GM21723 (cell line): ENCODE results near the gene SLC35F2.
"Not testable (repeated sequence)": the region's sequence is repeated elsewhere in the genome, so short reads cannot be mapped to it uniquely, and the experiment has no call there.

Experiments
- ATAC-seq: cut with Tn5 transposase; IDR thresholded peaks from one replicate; pipeline ENCODE4 v1.9.1; 2021; ENCODE audit warnings: mild to moderate bottlenecking, moderate library complexity; ENCODE audit not compliant: unreplicated experiment

Gene SLC35F2, protein sequence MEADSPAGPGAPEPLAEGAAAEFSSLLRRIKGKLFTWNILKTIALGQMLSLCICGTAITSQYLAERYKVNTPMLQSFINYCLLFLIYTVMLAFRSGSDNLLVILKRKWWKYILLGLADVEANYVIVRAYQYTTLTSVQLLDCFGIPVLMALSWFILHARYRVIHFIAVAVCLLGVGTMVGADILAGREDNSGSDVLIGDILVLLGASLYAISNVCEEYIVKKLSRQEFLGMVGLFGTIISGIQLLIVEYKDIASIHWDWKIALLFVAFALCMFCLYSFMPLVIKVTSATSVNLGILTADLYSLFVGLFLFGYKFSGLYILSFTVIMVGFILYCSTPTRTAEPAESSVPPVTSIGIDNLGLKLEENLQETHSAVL

DNA sequence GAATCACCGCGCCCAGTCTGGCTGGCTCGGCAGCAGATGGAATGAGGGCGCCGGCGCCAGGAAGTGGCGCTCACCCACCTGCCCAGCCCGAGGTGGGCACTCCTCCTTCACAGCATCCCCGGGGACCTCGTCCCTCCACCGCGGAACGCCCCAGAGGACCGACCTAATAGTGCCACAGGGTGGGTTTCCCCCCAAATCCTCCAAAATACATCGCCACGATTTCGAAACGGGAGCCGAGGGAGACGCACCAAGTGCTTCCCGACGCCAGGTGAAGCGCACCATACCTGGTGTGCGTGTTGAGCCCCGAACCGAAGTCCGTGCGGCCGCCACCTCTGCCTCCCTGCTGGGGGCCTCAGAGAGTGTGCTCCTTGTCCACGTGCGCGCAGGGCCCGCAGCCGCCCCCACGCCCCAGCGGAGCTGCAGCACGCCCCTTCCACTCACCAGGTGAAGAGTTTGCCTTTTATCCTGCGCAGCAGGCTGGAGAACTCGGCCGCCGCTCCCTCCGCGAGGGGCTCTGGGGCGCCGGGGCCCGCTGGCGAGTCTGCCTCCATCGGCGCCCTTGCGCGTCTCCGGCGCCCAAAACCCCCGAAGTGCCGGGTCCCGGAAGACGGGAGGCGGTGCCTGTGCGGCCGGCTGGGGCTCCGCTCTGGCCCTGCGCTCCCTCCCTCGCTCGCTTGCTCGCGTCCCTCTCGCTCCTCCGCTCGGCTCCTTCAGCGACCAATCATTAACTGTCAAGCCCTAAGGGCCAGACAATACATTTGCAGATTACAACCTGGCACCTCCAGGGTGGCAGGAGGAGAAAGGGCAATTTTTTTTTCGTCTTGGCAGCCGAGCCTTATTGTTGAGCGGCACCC lies at the start of gene SLC35F2:
Gene SLC35F2, minus strand, starts transcription at position 571 of the 854 bp plus-strand sequence. Its CDS starts 20 bp downstream, at position 551.
- peak; percentile 90 for ATAC-seq

DNA sequence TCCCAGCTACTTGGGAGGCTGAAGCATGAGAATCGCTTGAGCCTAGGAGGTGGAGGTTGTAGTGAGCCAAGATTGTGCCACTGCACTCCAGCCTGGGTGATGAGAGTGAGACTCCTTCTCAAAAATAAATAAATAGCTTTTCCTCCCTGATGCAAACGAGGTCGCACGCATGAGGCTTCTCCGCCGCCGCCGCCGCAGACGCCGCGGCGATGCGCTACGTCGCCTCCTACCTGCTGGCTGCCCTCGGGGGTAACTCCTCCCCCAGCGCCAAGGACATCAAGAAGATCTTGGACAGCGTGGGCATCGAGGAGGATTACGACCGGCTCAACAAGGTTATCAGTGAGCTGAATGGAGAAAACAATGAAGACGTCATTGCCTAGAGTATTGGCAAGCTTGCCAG lies 49.6 kb upstream of the SLC35F2 start:
- ATAC-seq, result no peak

DNA sequence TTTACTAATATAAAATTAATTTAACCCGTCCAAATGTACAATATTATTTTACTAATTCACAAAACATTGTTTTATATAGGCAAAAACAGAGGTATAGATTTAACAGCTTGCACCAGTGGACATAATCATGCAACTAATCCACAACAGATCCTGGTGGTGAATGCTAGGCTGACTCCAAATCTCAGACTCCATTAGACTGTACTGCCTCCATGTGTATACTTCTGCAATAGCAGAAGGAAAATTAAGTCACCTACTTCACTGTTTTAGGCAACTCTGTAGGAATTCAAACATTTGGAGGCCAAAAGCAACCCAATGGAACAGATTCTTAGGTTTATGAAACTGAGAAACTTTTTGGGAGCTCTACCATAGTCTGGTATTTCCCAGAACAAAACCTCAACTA lies 39.7 kb upstream of the SLC35F2 start:
- ATAC-seq, result peak; percentile 85

DNA sequence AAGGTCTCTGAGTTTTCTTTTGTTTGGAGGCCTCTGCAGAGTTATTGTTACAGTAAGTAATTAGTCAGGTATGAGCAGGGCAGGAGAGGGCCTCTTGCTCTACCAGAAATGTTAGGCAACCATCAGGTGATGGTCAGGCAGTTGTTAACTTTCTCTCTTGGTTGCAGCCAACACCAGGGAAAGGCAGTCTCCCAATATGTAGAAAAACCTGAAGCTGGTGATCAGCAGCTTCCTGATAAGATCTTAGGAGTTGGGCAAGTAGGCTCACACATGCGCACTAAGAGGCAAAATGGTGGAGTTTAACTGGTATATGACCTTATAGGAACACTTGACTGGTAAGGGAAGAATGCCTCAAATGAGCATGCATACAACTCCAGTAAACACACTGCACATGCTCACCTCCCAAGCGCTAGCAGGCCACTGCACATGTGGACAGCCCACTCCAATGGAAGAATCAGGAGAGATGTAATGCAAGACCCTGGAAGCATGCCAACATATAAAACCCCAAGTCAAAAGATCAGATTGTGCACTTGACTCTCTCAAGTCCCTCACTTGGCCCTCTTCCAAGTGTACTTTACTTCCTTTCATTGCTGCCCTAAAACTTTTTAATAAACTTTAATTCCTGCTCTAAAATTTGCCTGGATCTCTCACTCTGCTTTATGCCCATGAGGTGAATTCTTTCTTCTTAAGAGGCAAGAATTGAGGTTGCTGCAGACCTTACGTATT lies 23.7 kb upstream of the SLC35F2 start:
- ATAC-seq, result no peak

DNA sequence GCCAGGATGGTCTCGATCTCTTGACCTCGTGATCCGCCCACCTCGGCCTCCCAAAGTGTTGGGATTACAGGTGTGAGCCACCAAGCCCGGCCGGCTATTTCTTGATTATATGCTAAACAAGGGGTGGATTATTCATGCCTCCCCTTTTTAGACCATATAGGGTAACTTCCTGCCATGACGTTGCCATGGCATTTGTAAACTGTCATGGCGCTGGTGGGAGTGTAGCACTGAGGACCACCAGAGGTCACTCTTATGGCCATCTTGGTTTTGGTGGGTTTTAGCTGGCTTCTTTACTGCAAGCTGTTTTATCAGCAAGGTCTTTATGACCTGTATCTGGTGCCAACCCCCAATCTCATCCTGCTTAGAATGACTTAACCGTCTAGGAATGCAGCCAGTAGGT lies 22.9 kb upstream of the SLC35F2 start:
- not testable (repeated sequence) for ATAC-seq

DNA sequence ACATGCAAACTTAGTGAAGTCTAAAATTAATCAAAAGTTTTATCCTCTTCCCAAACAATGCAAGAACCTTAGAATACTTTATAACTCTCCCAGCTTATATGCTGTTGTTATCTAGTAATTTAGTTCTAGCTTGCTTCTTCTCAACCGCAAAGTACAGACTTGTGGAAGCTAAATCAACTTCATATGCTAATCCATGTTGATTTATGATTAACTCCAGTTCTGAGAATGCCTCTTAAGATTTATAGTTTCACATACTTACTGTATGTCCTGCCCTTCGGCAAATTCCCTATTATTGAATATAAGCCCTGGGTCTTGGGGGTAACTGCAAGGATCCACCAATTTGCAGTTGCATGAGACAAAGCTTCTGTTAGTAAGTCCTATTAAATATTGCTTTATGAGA lies 17.6 kb upstream of the SLC35F2 start:
- ATAC-seq, result no peak

DNA sequence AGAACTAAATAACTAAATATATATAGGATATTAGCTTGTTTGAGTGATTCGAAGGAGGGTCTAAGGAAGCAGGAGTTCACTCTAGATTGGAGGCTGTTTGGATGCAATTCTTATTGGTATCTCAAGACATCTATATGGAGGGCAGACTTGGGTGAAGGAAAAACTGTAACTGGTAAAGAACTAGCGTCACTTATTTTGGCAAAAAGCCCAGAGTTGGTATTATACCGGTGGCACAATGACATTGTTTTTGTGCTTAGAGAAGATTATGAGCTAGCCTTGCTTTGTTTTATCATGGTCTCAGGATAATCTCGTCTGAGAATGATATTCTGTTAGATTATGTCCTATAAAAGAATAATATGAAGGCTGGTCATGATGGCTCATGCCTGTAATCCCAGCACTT lies 6.0 kb upstream of the SLC35F2 start:
- no peak for ATAC-seq

DNA sequence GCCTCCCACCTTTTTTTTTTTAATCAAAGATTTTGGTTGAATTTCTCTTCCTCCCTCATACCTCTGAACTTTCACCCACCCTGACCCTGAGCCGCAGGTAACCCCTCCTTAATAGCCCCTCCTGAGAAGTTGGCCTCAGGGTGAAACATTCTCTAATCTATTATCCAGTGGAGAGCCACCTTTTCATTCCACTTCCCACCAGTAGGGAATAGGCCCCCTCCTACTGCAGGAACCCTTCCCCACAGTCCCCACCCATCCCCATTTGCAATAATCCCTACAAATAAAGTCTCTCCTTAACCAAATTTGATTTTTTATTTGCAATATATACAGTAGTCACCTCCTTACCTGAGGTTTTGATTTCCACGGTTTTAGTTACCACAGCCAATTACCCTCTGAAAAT lies 2.1 kb upstream of the SLC35F2 start:
- ATAC-seq, result no peak

DNA sequence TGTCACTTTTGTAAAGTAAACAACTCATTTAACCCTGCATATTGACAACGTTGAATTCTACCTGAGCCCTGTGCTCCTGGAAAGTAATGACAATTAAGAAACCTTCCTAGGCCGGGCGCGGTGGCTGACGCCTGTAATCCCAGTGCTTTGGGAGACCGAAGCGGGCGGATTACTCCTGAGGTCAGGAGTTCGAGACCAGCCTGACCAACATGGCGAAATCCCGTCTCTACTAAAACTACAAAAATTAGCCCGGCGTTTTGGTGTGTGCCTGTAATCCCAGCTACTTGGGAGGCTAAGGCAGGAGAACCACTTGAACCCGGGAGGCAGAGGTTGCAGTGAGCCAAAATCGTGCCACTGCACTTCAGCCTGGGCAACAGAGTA lies 1.6 kb upstream of the SLC35F2 start:
- not testable (repeated sequence) for ATAC-seq

DNA sequence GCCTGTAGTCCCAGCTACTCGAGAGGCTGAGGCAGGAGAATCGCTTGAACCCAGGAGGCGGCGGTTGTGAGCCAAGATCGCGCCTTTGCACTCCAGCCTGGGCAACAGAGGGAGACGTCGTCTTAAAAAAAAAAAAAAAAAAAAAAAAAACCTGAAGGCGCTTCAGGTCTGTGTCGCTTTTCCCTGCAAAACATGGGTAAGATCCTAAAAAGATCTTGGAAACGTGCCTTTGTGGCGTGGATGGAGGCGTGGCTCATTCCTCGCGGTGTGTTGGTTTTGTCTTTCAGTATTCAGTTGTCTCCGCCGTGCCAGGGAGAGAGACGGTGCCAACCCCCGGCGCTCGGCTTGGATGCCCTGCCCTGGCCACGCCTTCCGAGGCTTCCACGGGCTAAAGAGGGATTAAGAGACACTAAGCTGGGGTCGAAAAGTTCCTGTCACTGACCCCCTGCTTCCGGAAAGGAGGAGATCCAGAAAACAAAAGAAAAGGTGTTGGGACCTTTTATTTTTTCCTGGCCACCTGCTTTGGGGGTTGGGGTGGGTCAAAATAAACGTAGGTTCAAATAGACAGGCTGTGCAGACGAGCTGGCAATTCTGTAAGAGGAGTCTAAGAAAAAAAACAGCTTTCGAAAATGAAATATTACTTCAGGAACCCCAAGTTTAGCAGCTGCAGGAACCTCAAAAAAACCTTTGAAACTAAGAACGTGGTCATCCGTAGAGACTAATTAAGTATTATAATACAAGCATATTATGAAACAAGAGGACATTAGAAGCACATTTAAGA lies 1.1 kb upstream of the SLC35F2 start:
- ATAC-seq, result peak; percentile 25

DNA sequence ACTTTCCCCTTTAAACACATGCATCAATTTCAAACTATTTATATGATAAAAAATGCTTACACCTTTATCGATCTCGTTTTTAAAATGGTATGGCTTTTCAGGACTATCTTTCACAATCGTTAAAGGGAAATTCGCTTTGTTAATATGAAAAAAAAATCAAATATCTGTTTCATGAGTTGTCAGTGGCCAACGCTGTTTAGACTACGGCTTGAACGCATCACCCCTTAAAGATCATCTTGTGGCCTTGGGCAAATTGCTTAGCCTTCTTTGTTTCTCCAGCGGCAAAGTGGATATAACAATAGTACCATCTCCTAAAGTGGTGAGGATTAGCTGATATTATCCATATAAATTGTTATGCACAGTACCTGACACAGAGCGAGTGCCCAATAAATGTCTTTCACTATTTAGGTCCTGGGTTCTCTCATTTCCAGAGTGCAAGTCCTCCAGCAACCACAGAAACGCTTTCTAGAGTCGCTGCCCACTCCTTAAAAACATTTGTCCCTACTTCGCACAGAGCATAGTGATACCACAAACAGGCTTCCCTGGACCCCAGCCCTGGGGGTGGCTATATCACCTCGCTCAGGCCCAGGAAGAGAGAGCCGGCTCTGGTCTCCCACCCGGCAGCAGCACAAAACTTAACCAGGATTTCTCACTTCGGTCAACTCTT lies 904 bp downstream of the SLC35F2 start:
- ATAC-seq, result no peak

DNA sequence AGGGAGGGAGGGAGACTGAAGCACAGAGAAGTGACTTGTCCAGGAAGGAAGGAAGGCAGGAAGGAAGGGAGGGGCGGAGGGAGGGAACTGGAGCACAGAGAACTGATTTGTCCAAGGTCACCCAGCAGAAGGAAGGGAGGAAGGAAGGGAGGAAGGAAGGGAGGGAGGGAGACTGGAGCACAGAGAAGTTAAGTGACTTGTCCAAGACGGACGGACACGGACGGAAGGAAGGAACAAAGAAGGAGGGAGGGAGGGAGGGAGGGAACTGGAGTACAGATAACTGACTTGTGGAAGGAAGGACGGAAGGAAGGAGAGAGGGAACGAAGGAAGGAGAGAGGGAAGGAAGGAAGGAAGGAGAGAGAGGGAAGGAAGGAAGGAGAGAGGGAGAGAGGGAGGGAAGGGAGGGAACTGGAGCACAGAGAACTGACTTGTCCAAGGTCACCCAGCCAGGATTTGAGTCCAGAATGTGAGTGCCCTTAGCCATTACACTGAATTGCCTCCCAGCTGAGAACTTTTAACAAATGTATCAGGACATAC lies 1.5 kb downstream of the SLC35F2 start:
- no peak for ATAC-seq

DNA sequence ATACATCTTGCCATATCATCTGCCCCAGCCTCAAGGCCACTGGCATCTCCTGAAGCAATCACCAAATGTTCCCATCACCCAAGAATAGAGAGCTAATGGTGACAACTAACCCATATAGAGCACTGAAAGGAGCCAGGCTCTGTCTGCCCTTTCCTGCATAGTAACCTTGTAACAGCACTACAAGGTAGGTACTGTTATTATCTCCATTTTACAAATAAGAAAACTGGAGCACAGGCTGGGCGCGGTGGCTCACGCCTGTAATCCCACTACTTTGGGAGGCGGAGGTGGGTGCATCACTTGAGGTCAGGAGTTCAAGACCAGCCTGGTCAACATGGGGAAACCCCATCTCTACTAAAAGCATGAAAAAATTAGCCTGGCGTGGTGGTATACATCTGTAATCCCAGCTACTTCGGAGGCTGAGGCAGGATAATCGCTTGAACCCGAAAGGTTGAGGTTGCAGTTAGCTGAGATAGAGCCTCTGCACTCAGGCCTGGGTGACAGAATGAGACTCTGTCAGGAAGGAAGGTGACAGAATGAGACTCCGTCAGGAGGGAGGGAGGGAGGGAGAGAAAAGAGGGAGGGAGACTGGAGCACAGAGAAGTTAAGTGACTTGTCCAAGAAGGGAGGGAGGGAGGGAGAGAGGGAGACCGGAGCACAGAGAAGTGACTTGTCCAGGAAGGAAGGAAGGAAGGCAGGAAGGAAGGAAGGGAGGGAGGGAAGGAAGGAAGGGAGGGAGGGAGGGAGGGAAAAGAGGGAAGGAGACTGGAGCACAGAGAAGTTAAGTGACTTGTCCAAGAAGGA lies 2.2 kb downstream of the SLC35F2 start:
- ATAC-seq, result no peak

DNA sequence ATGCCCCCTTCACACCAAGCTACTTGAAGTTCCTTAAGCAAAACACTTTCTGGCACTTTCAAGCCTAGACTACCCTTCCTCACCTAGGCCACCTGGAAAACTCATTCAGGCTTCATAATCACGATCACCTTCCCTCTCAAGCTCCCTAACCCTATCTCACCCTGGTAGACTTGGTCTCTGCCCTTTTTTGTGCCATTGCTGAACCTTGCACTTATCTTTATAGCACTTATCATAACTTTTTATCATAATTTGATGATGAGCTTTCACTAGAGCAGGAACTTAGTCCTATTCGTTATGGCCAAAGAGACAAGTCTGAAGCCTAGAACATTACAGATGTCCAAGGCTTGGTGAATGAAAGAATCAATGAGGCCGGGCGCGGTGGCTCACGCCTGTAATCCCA lies 5.5 kb downstream of the SLC35F2 start:
- ATAC-seq, result no peak

DNA sequence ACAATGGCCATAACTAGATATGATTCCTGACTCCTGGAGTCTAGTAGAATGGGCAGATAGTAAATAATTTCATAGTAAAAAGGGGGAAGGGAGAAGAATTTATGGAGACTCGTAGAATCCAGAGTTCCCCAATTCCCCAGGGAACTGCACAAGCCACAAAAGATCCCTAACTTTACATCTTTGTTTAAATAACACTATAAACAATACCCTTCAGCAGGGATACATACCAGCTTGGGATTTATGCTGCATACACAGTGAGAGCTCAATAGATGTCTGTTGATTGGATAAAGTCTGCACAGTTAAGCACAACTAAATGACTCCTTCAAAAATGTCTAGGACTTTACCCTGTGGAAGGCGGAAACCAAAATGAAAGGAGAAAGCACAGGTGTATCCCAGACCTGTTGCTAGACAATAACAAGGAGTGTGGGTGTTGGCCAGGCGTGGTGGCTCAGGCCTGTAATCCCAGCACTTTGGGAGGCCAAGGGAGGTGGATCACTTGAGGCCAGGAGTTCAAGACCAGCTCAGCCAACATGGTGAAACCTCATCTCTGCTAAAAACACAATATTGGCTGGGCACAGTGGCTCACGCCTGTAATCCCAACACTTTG lies 6.8 kb downstream of the SLC35F2 start:
- ATAC-seq, result no peak

DNA sequence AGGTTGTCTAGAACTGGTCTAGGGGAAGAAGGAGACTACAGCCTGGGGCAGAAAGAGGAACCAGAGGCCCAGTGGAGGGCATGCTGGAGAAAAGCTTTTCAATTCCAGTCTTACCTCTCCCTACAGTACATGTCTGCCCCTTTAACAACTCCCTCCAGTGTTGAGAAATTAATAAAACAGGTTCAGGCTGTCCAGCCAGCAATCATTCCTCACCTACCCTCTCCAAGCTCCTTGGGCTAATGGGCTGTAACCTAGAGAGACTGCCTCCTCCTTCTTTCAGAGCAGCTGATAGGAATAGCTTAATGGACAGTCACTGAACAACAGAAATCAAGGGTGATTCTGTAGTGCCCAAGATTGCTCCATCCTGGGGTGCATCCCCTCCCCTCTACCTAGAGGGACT lies 8.8 kb downstream of the SLC35F2 start:
- peak; percentile 37 for ATAC-seq

DNA sequence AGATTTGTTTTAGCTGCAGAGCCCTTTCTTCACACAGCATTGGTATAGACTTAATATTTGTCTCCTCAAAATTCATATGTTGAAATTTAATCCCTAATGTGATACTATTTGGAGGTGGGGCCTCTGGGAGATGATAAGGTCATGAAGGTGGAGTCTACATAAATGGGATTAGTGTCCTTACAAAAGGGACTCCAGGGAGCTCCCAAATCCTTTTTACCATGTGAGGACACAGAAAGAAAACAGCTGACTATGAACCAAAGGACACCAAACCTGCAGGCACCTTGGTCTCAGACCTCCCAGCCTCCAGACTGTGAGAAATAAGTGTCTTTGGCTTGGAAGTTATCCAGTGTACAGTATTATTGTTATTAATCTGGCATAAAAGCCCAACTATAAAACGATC lies 10.2 kb downstream of the SLC35F2 start:
- no peak for ATAC-seq

DNA sequence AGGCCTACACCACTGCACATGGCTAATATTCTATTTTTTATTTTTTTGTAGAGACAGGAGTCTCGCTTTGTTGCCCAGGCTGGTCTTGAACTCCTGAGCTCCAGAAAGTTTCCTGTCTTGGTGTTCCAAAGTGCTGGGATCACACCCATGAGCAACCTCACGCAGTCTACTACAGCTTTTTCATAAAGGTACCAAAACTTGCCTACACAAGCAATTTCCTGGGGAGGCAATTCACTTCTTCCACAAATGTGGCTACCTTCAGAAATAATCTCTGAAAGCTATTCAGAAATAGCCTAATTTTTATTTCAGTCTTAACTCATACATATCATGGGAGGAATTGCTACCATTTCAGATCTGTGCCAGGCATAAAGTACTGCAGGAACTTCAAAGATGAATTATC lies 11.4 kb downstream of the SLC35F2 start:
- no peak for ATAC-seq

DNA sequence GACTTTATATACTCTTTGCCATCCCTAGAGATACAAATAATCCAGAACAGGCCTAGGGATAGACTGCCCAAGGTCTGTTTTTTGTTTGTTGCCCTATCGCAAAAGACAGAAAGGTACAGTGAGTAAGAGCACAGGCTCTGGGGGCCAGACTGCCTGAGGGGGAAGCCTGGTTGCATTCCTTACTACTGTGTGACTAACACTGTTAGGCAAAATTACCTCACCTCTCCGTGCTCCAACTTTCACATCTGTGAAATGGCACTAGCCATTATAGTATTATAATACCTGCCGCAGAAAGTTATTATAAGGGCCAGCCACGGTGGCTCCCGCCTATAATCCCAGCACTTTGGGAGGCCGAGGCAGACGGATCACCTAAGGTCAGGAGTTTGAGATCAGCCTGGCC lies 14.5 kb downstream of the SLC35F2 start:
- no peak for ATAC-seq
